HG02610 (cell line): ENCODE data around the gene KCND3.

Source experiments
- ATAC-seq: cut with Tn5 transposase; IDR thresholded peaks from one replicate; pipeline ENCODE4 v1.9.1; 2021; ENCODE audit warnings: mild to moderate bottlenecking, moderate library complexity; ENCODE audit not compliant: unreplicated experiment

KCND3 gene

DNA sequence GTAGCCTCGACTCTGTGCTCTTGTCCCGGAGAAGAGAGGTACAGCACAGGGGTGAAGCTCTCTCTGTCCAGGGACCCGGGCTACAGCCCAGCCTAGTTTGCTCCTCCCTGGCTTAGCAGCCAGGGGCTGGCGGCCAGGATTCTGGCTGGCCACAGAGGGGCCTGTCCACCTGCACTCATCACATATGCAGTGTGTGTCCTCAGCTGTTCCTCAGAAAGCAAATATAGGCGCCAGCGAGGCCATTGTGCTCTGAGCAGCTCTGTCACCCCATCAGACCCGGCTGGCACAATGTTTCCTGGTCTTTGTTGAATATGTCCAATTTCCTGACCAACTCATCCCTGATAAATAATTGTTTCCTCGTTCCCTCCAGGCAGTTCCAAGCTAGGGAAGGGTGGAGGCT, 28.5 kb downstream of the KCND3 start:
- ATAC-seq = no peak

DNA sequence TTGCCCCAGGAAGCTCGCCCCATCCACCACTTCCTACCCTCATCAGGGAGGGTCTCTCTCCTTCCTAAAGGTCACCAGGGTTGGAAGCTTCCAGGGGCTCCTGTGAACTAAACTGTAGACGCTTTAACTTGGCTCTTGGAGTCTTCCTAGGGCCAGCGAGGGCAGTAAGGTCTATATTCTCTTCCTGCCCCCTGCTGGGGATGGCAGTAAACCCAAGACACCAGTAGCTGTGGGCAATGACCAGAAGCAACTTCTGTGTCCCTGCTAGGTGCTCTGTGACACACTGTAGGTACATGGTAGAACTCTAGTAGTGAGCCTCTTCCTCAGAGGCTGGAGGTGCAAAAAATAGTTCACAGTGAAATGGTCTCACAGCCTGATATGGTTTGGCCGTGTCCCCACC, 30.0 kb downstream of the KCND3 start:
- no peak for ATAC-seq

DNA sequence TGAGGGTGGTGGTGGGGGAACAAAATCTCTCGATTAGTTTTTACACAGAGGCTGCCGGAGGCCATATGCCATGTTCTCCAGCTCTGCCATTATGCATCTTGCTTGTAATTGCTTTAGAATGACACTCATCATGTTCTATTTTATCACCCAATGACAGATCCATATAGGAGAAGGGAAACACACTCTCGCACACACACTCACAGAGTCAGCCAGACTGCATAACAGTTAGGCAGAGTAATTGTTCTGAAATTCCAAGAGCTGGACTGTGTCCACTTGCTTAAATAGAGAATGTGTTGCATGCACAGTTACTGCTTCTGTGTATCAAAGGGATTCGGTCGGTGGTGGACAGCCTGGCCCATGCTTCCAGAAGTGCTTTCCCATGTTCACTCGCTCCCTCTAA, 30.6 kb downstream of the KCND3 start:
- no peak for ATAC-seq

- no peak for ATAC-seq
Observed at GRCh38 chr1:111958075-111958474, 31.4 kb downstream of the KCND3 start.

- no peak for ATAC-seq
Observed at GRCh38 chr1:111956155-111956771, 33.2 kb downstream of the KCND3 start.

- ATAC-seq = no peak
Observed at GRCh38 chr1:111955755-111956154, 33.7 kb downstream of the KCND3 start.

GRCh38 chr1:111953797-111954196, 35.7 kb downstream of the KCND3 start:
- no peak for ATAC-seq

DNA sequence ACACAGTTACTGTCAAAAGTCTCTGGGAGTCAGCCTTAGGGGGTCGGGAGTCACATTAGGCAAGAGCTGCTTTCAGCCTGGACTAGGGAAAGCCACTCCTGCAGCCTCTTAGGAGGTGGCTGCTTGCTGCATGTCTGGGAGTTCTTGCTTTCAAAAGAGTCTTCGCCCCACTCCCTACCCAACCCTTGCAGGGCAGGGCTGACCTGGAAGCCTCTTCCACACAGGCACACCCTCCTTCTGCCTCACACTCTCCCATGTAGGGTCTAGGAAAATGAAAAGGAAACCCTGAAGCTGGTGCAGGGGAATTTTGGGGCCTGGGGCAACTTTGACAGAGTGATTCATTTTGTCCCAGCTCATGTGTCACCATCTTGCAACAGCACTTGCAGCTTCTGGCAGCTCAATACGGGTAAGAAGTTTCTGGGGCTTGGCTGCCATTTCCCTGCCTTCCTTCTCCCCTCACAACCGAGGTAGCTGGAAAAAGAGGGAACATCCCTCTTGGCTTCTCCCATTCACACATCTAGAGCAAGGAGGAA, 37.3 kb downstream of the KCND3 start:
- no peak for ATAC-seq

DNA sequence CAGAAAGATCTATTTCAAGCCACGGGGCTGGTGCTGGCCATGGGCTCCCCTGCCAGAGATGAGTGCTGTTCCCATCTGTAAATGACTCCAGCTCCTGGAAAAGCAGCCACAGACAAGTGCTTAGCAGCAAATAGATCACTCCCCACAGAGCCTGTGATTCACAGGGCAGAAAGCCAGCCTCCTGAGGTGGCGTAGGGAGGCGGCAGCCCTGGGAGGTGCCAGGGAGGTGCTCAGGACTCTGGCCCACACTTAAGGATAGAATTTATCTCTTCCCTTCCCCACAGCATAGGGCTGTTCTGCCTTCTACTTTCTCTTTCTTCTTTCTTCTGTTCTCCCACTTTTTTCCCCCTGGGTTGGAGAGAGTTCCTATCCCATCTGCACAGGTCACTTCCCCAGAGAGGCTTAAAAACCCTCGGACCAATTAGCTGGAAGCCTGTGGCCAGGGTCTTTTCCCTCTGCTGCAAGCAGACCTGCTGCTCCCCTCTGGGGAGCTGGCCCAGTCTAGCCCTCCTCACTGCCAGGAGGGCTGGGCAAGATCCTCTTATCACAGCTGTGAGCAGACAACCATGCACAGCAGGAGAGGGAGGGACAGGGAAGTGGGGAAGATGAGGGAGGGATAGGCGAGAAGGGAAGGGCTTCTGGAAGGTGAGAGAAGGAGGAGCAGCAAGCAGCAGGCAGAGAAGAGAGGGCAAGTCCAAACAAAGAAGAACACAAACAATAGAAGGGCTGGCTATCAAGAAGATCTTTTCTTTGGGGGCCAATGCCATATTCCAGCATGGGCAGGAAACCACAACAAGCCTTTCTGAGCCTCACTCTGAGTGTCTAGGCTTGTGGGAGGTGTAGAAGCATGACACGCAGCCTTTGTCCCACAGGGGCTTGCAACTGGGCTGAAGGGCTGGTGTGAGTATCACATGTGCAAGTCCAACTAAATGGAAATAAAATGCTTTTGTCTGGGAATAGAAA, 41.0 kb downstream of the KCND3 start:
- no peak for ATAC-seq

- ATAC-seq = no peak
Observed at GRCh38 chr1:111943846-111944749, 45.4 kb downstream of the KCND3 start.

DNA sequence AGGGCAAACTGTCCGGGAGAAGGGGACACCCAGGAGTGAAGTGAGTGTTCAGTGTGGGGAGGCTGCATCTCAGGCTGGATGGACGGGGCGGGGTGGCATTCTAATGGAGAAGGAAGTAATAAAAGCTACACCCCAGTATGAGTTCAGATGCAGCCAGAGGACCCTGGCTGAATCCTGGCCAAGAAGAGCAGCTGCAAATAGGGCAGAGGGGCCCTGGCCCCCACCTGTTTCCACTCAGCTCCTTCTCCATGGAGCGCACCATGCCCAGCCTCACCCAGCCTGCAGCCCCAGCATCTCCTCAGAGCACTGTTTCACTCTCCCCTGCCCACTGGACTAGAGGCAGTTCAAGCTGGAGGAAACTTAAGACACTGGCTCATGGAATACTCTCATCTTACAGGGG, 46.4 kb downstream of the KCND3 start:
- ATAC-seq = no peak

DNA sequence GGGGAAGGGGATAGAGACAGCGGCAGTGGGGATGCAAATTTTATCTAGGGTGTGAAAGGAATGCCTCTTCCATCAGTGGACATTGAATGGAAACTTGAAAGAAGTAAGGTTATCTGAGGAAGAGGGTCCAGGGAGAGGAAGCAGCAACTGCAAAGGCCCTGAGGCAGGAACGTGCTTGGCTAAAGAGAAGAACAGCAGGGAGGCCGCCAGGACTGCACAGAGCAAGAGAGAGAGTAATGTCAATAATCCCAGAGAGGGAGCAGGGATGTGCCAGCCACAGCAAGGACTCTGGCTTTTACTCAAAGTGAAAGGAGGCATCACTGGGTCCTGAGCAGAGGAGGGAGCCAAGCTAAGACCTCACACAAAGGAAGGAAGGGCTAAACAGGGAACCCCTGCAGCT, 50.9 kb downstream of the KCND3 start:
- no peak for ATAC-seq

DNA sequence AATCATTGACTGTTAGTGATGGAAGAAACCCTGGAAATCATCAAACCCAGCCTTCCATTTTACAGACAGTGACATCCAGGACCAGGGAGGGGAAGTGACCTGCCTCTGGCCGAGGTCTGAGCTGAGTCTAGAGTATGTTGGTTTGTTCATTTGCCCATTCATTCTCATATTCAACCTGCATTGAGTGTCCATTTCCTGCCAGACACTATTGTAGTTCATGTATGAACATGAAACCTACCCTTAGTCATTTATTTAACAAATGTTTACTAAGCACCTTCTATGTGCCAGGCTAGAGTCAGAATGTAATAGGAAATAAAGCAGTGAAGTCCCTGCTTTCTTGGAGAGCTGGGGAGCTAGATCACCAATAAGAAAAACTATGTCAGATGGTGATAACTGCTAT, 51.3 kb downstream of the KCND3 start:
- no peak for ATAC-seq

- no peak for ATAC-seq
Observed at GRCh38 chr1:111937147-111937725, 52.2 kb downstream of the KCND3 start.

GRCh38 chr1:111934106-111934852, 55.2 kb downstream of the KCND3 start:
- no peak for ATAC-seq

GRCh38 chr1:111930356-111930755, 59.1 kb downstream of the KCND3 start:
- no peak for ATAC-seq

- no peak for ATAC-seq
Observed at GRCh38 chr1:111928531-111928930, 60.9 kb downstream of the KCND3 start.

DNA sequence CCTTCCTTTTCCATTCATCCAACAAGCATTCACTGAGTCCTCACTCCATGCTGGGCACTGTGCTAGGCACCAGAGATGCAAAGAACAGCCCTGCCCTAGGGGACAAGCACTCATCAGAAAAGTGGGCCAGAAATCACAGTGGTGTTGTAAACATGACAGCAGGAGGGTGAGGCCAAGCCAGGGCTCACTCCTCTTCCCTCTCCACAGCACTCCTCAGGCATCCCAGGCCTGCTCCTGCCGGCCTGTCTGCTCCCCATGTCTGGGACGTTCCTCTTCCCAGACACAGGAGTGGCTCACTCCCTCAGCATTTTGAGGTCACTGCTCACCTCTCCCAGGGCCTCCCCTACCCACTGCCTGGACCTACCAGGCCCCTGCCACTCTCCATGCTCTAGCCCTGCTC, 61.8 kb downstream of the KCND3 start:
- ATAC-seq = no peak

DNA sequence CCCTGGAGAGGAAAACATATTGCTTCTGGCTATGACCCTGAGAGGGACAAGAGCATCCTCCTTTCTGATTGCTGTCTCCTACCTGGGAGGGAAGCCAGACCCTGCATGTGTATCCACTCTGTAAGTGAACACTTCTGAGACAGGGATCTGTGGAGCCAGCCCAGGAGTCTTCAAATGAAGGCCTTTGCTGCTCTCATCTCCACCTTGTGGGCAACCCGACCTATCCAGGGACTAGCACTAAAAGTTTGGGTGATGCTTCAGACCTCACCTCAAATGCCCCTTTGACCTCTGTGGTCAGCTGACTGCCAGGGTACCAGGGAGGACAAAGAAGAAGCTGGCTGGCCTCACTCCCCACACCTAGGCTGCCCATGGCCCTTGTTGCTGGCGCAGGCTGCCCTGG, 64.7 kb downstream of the KCND3 start:
- ATAC-seq = no peak

DNA sequence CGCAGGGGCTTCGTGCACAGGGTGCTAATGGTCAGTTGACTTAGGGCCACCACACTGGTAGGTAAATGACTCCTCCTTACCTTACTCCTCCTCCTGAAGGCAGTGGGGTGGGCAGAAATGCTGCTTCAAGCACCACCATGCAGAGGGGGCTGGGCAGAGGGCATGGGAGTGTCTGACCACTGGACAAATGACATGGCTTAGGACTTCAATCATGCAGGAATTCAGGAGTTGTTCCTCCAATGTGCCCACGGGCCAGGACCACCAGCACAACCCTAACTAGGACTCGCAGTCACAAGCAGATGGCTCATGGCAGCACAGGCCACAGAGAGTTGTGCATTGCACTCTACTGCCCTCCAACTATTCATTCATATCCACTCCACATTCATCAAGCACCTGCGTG, 65.7 kb downstream of the KCND3 start:
- ATAC-seq = no peak
